ENCODE data around the gene YIPF3.
"Not testable (repeated sequence)": the region's sequence is repeated elsewhere in the genome, so short reads cannot be mapped to it uniquely, and the experiment has no call there.

The YIPF3 gene

DNA sequence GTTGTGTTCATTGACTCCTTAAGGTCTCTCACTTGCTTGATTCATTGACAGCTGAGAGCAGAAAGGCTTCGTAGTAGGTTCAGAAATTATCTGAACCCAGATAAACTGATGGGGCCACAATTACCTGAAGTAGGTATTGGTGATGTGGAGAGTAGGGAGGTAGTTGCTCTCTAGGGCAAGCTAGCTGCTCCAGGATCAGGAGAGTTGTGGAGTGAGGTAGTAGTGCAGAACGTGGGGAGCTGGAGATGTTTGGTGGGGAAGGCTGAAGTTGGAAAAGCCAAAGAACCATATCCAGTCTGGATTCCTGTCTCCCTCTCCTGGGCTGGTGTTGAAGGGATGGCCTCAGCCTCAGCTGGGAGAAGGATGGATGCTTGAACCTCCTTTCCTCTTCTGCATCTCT is 23.5 kb downstream of the YIPF3 start:
- no peak for DNase-seq (ENCODE audit: low read depth)

- no peak for DNase-seq (ENCODE audit: low read depth)
Observed at GRCh38 chr6:43492673-43493072, 24.1 kb downstream of the YIPF3 start.

- no peak for DNase-seq (ENCODE audit: low read depth)
Observed at GRCh38 chr6:43491750-43492661, 24.7 kb downstream of the YIPF3 start.

DNA sequence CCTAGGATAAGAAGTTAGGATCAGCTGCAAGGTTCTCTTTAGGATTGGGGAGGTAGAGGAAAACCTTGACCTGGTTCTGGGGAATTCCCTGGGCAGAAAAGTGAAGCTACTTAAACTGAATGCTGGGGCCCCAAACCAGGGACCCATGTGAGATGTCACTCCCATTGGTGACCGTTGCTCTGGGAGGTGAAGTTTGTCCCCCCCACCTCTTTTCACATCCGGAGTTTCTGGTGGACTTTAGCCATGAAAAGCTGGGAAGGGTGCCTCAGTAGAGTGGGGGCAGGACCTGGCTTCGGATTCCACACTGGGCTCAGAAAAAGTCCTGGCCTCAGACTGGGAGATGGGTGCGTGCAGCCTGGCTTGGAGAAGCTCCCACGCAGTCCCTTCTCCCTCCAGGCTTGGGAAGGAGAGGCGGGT is 26.2 kb downstream of the YIPF3 start:
- DNase-seq (ENCODE audit: low read depth) = no peak

- no peak for DNase-seq (ENCODE audit: low read depth)
Observed at GRCh38 chr6:43489277-43490072, 27.3 kb downstream of the YIPF3 start.

DNA sequence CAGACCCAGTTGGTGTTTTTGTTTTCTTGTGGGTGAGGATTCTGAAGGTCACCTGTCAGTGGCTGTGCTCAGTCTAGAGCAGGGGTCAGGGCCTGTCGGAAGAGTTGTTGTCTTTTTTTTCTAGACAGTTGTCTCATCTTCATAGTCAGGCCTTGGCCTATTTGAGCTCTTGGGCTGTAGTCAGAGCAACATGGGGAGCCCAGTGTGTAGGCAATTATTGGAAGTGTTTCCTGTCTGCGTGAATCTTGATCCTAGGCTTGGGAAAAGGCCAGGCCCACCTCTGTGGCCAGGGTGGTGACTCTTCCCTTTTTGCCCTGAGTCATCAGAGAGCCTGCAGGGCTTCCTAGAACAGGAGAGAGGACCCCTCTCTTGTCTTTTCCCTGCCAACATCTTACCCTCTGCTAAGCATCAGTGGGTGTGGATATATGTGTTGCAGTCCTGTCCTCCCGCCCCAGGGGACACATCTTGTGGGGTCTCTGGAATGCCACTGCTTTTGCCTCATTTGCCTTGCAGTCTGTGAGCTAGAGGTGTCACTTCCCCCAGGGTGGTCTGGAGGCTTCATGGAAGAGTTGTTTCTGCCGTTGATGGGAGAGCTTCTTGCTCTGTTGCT is 28.0 kb downstream of the YIPF3 start:
- DNase-seq (ENCODE audit: low read depth) = no peak

GRCh38 chr6:43481591-43482236 is 35.0 kb downstream of the YIPF3 start:
- DNase-seq (ENCODE audit: low read depth) = no peak

- DNase-seq (ENCODE audit: low read depth) = no peak
Observed at GRCh38 chr6:43481075-43481474, 35.7 kb downstream of the YIPF3 start.

GRCh38 chr6:43478008-43478372 is 38.7 kb downstream of the YIPF3 start:
- no peak for DNase-seq (ENCODE audit: low read depth)

DNA sequence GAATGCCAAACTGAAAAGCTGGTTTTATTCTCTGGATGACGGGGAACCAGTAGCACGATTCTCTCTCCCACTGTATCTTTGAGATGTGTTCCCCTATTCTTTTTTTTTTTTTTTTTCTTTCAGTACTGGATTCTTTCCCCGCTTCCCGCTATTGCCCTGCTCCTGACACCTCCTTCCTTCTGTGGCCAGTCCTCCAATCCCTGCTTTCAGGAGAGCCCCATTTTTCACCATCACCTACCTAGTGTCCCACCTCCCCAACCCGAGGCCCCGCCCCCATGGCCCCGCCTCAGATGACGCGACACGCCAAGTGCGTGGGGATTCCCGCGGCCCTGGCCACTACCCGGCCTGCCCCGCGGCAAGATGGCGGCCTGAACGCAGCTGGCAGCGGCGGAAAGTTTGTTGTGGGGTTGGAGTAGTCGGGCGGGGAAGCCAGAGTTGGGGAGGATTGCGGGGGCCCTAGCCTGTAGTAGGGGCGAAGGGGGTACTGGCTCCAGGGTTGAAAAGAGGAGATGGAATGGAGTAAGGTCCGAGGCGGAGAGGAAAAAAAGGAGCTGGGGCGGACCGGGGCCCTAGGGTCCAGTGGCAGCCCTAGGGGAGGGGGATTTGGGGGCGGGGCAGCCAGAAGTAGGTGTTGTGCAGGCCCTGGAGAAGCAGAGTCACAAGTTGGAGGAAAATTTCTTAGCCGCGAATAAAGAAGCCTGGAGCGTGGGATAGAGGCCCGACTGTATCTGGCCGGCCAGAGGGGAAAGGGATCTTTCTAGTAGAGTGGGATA is 39.3 kb downstream of the YIPF3 start, which contains the start of gene TJAP1:
TSS of gene TJAP1 (plus strand) at position 336 of the 773 bp plus-strand sequence. CDS start 21,432 bp downstream, outside the sequence.
- no peak for DNase-seq (ENCODE audit: low read depth)

DNA sequence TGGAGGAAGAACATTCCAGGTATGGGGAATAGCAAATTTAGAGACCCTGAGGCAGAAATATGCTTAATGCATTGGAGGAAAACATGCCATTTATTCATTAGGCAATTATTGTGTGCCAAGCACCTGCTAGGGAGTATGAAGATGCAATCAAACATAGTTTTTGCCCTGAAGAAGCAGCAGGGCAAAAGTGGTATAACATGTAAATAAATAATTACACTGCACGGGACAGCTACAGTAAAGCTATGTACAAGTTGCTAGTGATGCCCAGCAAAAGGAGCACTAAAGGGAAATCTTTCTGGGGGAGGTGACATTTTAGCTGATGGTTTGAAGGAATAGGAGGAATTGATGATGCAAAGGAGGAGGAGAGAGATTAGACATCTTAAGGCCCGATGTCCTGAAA is 40.0 kb downstream of the YIPF3 start:
- no peak for DNase-seq (ENCODE audit: low read depth)

DNA sequence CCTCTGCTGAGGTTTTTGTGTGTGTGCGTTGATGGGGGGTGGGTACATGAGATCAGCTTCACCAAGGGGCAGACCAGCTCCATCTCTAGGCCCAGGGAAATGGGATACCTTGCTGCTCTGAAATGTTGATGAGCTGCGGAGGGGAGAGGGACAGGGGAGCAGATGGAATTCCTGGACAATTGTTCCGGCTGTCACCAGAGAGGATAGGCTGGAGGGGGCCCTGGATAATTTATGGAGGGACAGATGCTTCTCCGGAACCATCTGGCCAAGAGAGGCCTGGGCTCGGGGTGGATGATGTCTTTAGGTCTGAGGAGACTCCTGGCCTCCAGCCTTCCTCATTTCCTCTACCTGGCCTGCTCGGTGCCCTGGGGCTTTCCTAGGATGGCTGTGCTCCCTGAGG is 41.2 kb downstream of the YIPF3 start:
- no peak for DNase-seq (ENCODE audit: low read depth)

DNA sequence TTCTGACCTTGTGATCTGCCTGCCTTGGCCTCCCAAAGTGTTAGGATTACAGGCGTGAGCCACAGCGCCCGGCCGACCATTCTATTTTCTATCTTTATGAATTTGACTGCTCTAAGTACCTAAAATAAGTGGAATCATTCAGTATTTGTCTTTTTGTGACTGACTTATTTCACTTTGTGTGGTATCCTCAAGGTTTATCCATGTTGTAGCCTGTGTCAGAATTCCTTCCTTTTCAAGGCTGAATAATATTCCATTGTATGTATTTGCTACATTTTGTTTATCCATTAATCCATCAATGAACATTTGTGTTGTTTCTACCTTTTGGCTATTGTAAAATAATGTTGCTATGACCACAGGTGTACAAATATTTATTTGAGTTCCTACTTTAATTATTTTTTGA is 44.2 kb downstream of the YIPF3 start:
- no peak for DNase-seq (ENCODE audit: low read depth)

DNA sequence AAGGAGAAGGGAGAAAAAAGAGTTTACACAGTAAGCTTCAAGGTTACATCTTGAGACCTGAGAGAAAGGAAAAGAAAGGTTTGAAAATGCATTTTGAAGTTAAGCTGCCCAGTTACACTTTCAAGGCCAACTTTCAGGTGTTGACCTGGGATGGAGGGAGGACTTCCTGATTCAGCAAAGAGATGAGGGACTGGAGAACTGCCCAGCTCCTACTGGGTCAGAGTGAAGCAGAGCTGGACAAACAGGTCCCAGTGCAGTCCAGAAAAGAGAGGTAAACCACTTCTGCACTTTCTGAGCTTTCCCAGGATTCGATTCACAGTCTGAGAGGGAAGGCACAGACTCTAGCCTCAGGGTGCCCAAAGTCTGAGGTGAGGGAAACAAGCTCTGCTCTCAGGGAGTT is 45.3 kb downstream of the YIPF3 start:
- no peak for DNase-seq (ENCODE audit: low read depth)

- no peak for DNase-seq (ENCODE audit: low read depth)
Observed at GRCh38 chr6:43469947-43470346, 46.8 kb downstream of the YIPF3 start.

- DNase-seq (ENCODE audit: low read depth) = no peak
Observed at GRCh38 chr6:43468748-43469681, 47.7 kb downstream of the YIPF3 start.

GRCh38 chr6:43468240-43468639 is 48.5 kb downstream of the YIPF3 start:
- DNase-seq (ENCODE audit: low read depth) = no peak

DNA sequence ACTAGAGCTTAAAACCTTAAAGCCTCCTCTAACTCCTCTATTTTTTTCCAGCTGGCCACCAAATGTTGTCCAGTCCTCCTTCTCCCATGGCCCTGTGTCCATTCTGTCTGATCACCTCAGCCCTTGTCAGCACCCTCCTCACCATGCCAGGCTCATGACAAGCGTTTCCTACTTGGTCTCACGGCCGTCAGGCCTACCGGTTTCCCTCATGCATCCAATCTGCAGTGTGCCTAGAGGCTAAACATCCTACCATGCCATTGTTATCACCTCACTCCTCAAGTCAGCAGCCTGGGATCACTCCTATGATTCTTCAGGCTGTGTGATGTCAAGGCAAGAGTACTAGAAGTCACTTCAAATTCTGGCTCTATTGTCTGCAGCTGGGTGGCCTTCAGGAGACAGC is 49.0 kb downstream of the YIPF3 start:
- DNase-seq (ENCODE audit: low read depth) = no peak

GRCh38 chr6:43467265-43467664 is 49.5 kb downstream of the YIPF3 start:
- not testable (repeated sequence) for DNase-seq (ENCODE audit: low read depth)

DNA sequence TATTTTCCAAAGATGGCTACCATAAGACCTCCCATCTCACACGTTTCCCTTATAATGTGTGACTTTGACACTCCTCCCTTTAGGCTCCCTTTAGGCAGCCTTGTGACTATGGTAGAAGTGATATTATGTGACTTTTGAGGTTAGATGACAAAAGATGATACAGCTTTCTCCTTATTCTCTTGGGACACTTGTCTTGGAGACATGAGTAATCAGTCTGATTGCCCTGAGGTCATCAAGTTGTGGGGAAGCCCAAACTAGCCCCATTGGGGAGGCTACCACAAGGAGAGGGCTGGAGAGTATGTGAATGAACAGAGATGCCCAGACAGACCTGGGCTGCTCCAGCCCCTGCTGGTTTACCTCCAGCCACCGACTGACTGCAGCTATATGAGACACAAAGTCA is 50.8 kb downstream of the YIPF3 start:
- no peak for DNase-seq (ENCODE audit: low read depth)
